Measurements from ENCODE around the gene PNMT. TPM values are rescaled to one million over a fixed set of nuclear protein-coding genes. Genes with fewer than 3 reads are reported as not detected.

The PNMT gene
- total and polyA plus RNA-seq, 5 donors from 2014 or later, result 1.2 TPM; not detected in 4

- ATAC-seq (ENCODE audit: low read depth in 2 of 2) (no peak), DNase-seq (no peak)
- H3K9me3 Mint-ChIP-seq, result peaks cover 0 to 1% (median 0%) of the 10 kb centered on the region in 7 donors
- peaks cover 60% of the 10 kb centered on the region for H3K27me3 Mint-ChIP-seq
- no peaks in the 10 kb centered on the region for H3K36me3 Mint-ChIP-seq
- H3K4me3 Mint-ChIP-seq, result no peak overlapping the region
- H3K4me1 Mint-ChIP-seq, result peaks cover 3 to 26% (median 11%) of the 10 kb centered on the region in 4 donors
- H3K27ac Mint-ChIP-seq, result no peak overlapping the region
- Histone ChIP-seq H3K4me3 (ENCODE audit: low read depth, low read length) (no peak overlapping the region), H3K36me3 (ENCODE audit: control insufficient read depth, insufficient read depth, low read length) (no peaks in the 10 kb centered on the region), H3K27ac (ENCODE audit: insufficient read depth, low read length, poor library complexity, severe bottlenecking) (no peak overlapping the region), H3K9me3 (ENCODE audit: control insufficient read depth in 2 of 2, low read length in 2 of 2) (no peaks in the 10 kb centered on the region), H3K27me3 (ENCODE audit: control insufficient read depth, insufficient read depth, low read length) (peaks cover 11% of the 10 kb centered on the region), H3K4me1 (ENCODE audit: control insufficient read depth, insufficient read depth, low read length, poor library complexity, severe bottlenecking) (peaks cover 18% of the 10 kb centered on the region)
Measured at GRCh38 chr17:39629494-39629880, 38.8 kb upstream of the PNMT start.

GRCh38 chr17:39629898-39630297 lies 38.4 kb upstream of the PNMT start:
- H3K4me1 ChIP-seq (ENCODE audit: control insufficient read depth, insufficient read depth, low read length, poor library complexity, severe bottlenecking), result peaks cover 22% of the 10 kb centered on the region
- no peaks in the 10 kb centered on the region for H3K9me3 ChIP-seq (ENCODE audit: control insufficient read depth in 2 of 2, low read length in 2 of 2)
- H3K27ac Mint-ChIP-seq, result no peak overlapping the region
- H3K27me3 ChIP-seq (ENCODE audit: control insufficient read depth, insufficient read depth, low read length), result peaks cover 11% of the 10 kb centered on the region
- H3K36me3 ChIP-seq (ENCODE audit: control insufficient read depth, insufficient read depth, low read length), result no peaks in the 10 kb centered on the region
- peaks cover 56% of the 10 kb centered on the region for H3K27me3 Mint-ChIP-seq
- peaks cover 5 to 23% (median 12%) of the 10 kb centered on the region in 4 donors for H3K4me1 Mint-ChIP-seq
- no peak for ATAC-seq (ENCODE audit: low read depth in 2 of 2)
- no peaks in the 10 kb centered on the region for H3K36me3 Mint-ChIP-seq
- H3K9me3 Mint-ChIP-seq, result peaks cover 0 to 1% (median 0%) of the 10 kb centered on the region in 7 donors
- H3K4me3 Mint-ChIP-seq, result no peak overlapping the region
- H3K27ac ChIP-seq (ENCODE audit: insufficient read depth, low read length, poor library complexity, severe bottlenecking), result no peak overlapping the region
- no peak for DNase-seq
- no peak overlapping the region for H3K4me3 ChIP-seq (ENCODE audit: low read depth, low read length)

- Histone ChIP-seq H3K27ac (ENCODE audit: insufficient read depth, low read length, poor library complexity, severe bottlenecking) (no peak overlapping the region), H3K36me3 (ENCODE audit: control insufficient read depth, insufficient read depth, low read length) (no peaks in the 10 kb centered on the region), H3K9me3 (ENCODE audit: control insufficient read depth in 2 of 2, low read length in 2 of 2) (no peaks in the 10 kb centered on the region), H3K4me1 (ENCODE audit: control insufficient read depth, insufficient read depth, low read length, poor library complexity, severe bottlenecking) (peaks cover 27% of the 10 kb centered on the region), H3K27me3 (ENCODE audit: control insufficient read depth, insufficient read depth, low read length) (peaks cover 6% of the 10 kb centered on the region), H3K4me3 (ENCODE audit: low read depth, low read length) (no peak overlapping the region)
- DNase-seq, result no peak
- H3K27me3 Mint-ChIP-seq, result peaks cover 43% of the 10 kb centered on the region
- no peak overlapping the region for H3K27ac Mint-ChIP-seq
- no peak overlapping the region for H3K4me3 Mint-ChIP-seq
- H3K9me3 Mint-ChIP-seq, result peaks cover 0 to 1% (median 0%) of the 10 kb centered on the region in 7 donors
- no peaks in the 10 kb centered on the region for H3K36me3 Mint-ChIP-seq
- H3K4me1 Mint-ChIP-seq, result peaks cover under 1 to 20% (median 9%) of the 10 kb centered on the region in 4 donors
- ATAC-seq (ENCODE audit: low read depth in 2 of 2), result no peak
Measured at GRCh38 chr17:39631403-39631802, 36.9 kb upstream of the PNMT start.

- Histone ChIP-seq H3K9me3 (ENCODE audit: control insufficient read depth in 2 of 2, low read length in 2 of 2) (no peaks in the 10 kb centered on the region), H3K36me3 (ENCODE audit: control insufficient read depth, insufficient read depth, low read length) (no peaks in the 10 kb centered on the region), H3K27me3 (ENCODE audit: control insufficient read depth, insufficient read depth, low read length) (peaks cover 6% of the 10 kb centered on the region), H3K4me3 (ENCODE audit: low read depth, low read length) (no peak overlapping the region), H3K4me1 (ENCODE audit: control insufficient read depth, insufficient read depth, low read length, poor library complexity, severe bottlenecking) (peaks cover 24% of the 10 kb centered on the region), H3K27ac (ENCODE audit: insufficient read depth, low read length, poor library complexity, severe bottlenecking) (no peak overlapping the region)
- Mint-ChIP-seq H3K27me3 (peaks cover 38% of the 10 kb centered on the region), H3K4me1 (peaks cover 0 to 23% (median 9%) of the 10 kb centered on the region in 4 donors), H3K36me3 (no peaks in the 10 kb centered on the region), H3K27ac (no peak overlapping the region), H3K4me3 (no peak overlapping the region), H3K9me3 (peaks cover 0 to 1% (median 0%) of the 10 kb centered on the region in 7 donors)
- DNase-seq (no peak), ATAC-seq (ENCODE audit: low read depth in 2 of 2) (no peak)
Measured at GRCh38 chr17:39632153-39632941, 35.9 kb upstream of the PNMT start.

GRCh38 chr17:39633570-39634183 lies 34.6 kb upstream of the PNMT start:
- Mint-ChIP-seq H3K27me3 (peaks cover 30% of the 10 kb centered on the region), H3K27ac (no peak overlapping the region), H3K4me3 (no peak overlapping the region)

GRCh38 chr17:39634384-39634871 lies 33.8 kb upstream of the PNMT start:
- Histone ChIP-seq H3K9me3 (ENCODE audit: control insufficient read depth in 2 of 2, low read length in 2 of 2) (no peaks in the 10 kb centered on the region), H3K4me3 (ENCODE audit: low read depth, low read length) (no peak overlapping the region), H3K27ac (ENCODE audit: insufficient read depth, low read length, poor library complexity, severe bottlenecking) (no peak overlapping the region), H3K27me3 (ENCODE audit: control insufficient read depth, insufficient read depth, low read length) (no peaks in the 10 kb centered on the region), H3K4me1 (ENCODE audit: control insufficient read depth, insufficient read depth, low read length, poor library complexity, severe bottlenecking) (peaks cover 45% of the 10 kb centered on the region), H3K36me3 (ENCODE audit: control insufficient read depth, insufficient read depth, low read length) (no peaks in the 10 kb centered on the region)
- peaks cover 11 to 43% (median 24%) of the 10 kb centered on the region in 4 donors for H3K4me1 Mint-ChIP-seq
- H3K36me3 Mint-ChIP-seq, result no peaks in the 10 kb centered on the region
- peaks cover 26% of the 10 kb centered on the region for H3K27me3 Mint-ChIP-seq
- ATAC-seq (ENCODE audit: low read depth in 2 of 2), result no peak
- H3K27ac Mint-ChIP-seq, result peak overlapping the region in 1 of 3 donors; percentile 38
- peaks cover 0 to 1% (median 0%) of the 10 kb centered on the region in 7 donors for H3K9me3 Mint-ChIP-seq
- peak in 2 of 3 donors; percentile 46 to 51 for DNase-seq
- H3K4me3 Mint-ChIP-seq, result peak overlapping the region; percentile 13 to 80 (median 41)

More at GRCh38 chr17:39633570-39634183, 34.6 kb upstream of the PNMT start:
- H3K27ac ChIP-seq (ENCODE audit: insufficient read depth, low read length, poor library complexity, severe bottlenecking), result no peak overlapping the region
- H3K27me3 ChIP-seq (ENCODE audit: control insufficient read depth, insufficient read depth, low read length), result peaks cover 1% of the 10 kb centered on the region
- no peaks in the 10 kb centered on the region for H3K9me3 ChIP-seq (ENCODE audit: control insufficient read depth in 2 of 2, low read length in 2 of 2)
- peaks cover 37% of the 10 kb centered on the region for H3K4me1 ChIP-seq (ENCODE audit: control insufficient read depth, insufficient read depth, low read length, poor library complexity, severe bottlenecking)
- no peaks in the 10 kb centered on the region for H3K36me3 ChIP-seq (ENCODE audit: control insufficient read depth, insufficient read depth, low read length)
- H3K36me3 Mint-ChIP-seq, result no peaks in the 10 kb centered on the region
- peaks cover 0 to 1% (median 0%) of the 10 kb centered on the region in 7 donors for H3K9me3 Mint-ChIP-seq
- DNase-seq (no peak), ATAC-seq (ENCODE audit: low read depth in 2 of 2) (no peak)
- H3K4me3 ChIP-seq (ENCODE audit: low read depth, low read length), result no peak overlapping the region
- H3K4me1 Mint-ChIP-seq, result peaks cover 10 to 36% (median 19%) of the 10 kb centered on the region in 4 donors

- H3K4me1 ChIP-seq (ENCODE audit: control insufficient read depth, insufficient read depth, low read length, poor library complexity, severe bottlenecking), result peaks cover 57% of the 10 kb centered on the region
- no peaks in the 10 kb centered on the region for H3K9me3 ChIP-seq (ENCODE audit: control insufficient read depth in 2 of 2, low read length in 2 of 2)
- no peak for ATAC-seq (ENCODE audit: low read depth in 2 of 2)
- H3K36me3 ChIP-seq (ENCODE audit: control insufficient read depth, insufficient read depth, low read length), result peaks cover 1% of the 10 kb centered on the region
- H3K27me3 ChIP-seq (ENCODE audit: control insufficient read depth, insufficient read depth, low read length), result no peaks in the 10 kb centered on the region
- Mint-ChIP-seq H3K9me3 (peaks cover 0 to 1% (median 0%) of the 10 kb centered on the region in 7 donors), H3K4me3 (peak overlapping the region; percentile 92 to 96 (median 94)), H3K4me1 (peaks cover 11 to 53% (median 30%) of the 10 kb centered on the region in 4 donors), H3K27me3 (peaks cover 17% of the 10 kb centered on the region), H3K27ac (peak overlapping the region; percentile 60 to 90 (median 83)), H3K36me3 (no peaks in the 10 kb centered on the region)
- no peak overlapping the region for H3K4me3 ChIP-seq (ENCODE audit: low read depth, low read length)
- DNase-seq, result no peak
- no peak overlapping the region for H3K27ac ChIP-seq (ENCODE audit: insufficient read depth, low read length, poor library complexity, severe bottlenecking)
Measured at GRCh38 chr17:39635614-39636176, 32.6 kb upstream of the PNMT start.
